ENCODE results near the gene HMCN1.
"Not testable (repeated sequence)": the region's sequence is repeated elsewhere in the genome, so short reads cannot be mapped to it uniquely, and the experiment has no call there.

HMCN1 gene

GRCh38 chr1:185742403-185742802 is 8.2 kb downstream of the HMCN1 start:
- no peak for DNase-seq

GRCh38 chr1:185745165-185745564 is 11.0 kb downstream of the HMCN1 start:
- no peak for DNase-seq

GRCh38 chr1:185759061-185759460 is 24.9 kb downstream of the HMCN1 start:
- DNase-seq: no peak

GRCh38 chr1:185761841-185762240 is 27.6 kb downstream of the HMCN1 start:
- no peak for DNase-seq

- no peak for DNase-seq
Measured at GRCh38 chr1:185767508-185768120, 33.4 kb downstream of the HMCN1 start.

GRCh38 chr1:185768371-185768770 is 34.2 kb downstream of the HMCN1 start:
- no peak for DNase-seq

GRCh38 chr1:185769136-185769535 is 34.9 kb downstream of the HMCN1 start:
- DNase-seq: no peak

GRCh38 chr1:185774394-185774793 is 40.2 kb downstream of the HMCN1 start:
- no peak for DNase-seq

- no peak for DNase-seq
Measured at GRCh38 chr1:185775501-185775900, 41.3 kb downstream of the HMCN1 start.

- no peak for DNase-seq
Measured at GRCh38 chr1:185776522-185776921, 42.3 kb downstream of the HMCN1 start.

GRCh38 chr1:185783860-185784259 is 49.7 kb downstream of the HMCN1 start:
- not testable (repeated sequence) for DNase-seq

GRCh38 chr1:185785586-185785985 is 51.4 kb downstream of the HMCN1 start:
- no peak for DNase-seq

GRCh38 chr1:185786524-185786923 is 52.3 kb downstream of the HMCN1 start:
- DNase-seq: no peak

GRCh38 chr1:185787238-185787637 is 53.0 kb downstream of the HMCN1 start:
- no peak for DNase-seq

GRCh38 chr1:185788386-185788785 is 54.2 kb downstream of the HMCN1 start:
- no peak for DNase-seq

- no peak for DNase-seq
Measured at GRCh38 chr1:185789501-185790193, 55.5 kb downstream of the HMCN1 start.

- no peak for DNase-seq
Measured at GRCh38 chr1:185790194-185790735, 56.1 kb downstream of the HMCN1 start.

- DNase-seq: no peak
Measured at GRCh38 chr1:185792040-185792439, 57.8 kb downstream of the HMCN1 start.

GRCh38 chr1:185794495-185794894 is 60.3 kb downstream of the HMCN1 start:
- DNase-seq: not testable (repeated sequence)

- no peak for DNase-seq
Measured at GRCh38 chr1:185795181-185795580, 61.0 kb downstream of the HMCN1 start.

GRCh38 chr1:185798505-185798904 is 64.3 kb downstream of the HMCN1 start:
- no peak for DNase-seq

GRCh38 chr1:185803241-185803640 is 69.0 kb downstream of the HMCN1 start:
- no peak for DNase-seq

- DNase-seq: no peak
Measured at GRCh38 chr1:185804206-185804605, 70.0 kb downstream of the HMCN1 start.

- DNase-seq: no peak
Measured at GRCh38 chr1:185804608-185805007, 70.4 kb downstream of the HMCN1 start.

- DNase-seq: no peak
Measured at GRCh38 chr1:185807275-185807674, 73.1 kb downstream of the HMCN1 start.

Measured in stimulated activated CD4-positive, alpha-beta T cell treated with anti-CD3 and anti-CD28 coated beads, Interleukin-12 subunit alpha, Interleukin-12 subunit beta, amount 100 ng/mL, for 4 hours (primary cell).